GM12878 (cell line): ENCODE results near the gene DMAC1. TPM values are rescaled to one million over a fixed set of nuclear protein-coding genes. Genes with fewer than 3 reads are reported as not detected.

Experiments
- ATAC-seq: fragments of 200-7000 bp; cut with Tn5 transposase; 3 replicates; pipeline ENCODE4 v1.9.1; 2020; ENCODE audit warnings: mild to moderate bottlenecking, moderate library complexity
- BruUV-seq: library from RNA; stranded (reverse); fragments of 400-500 nt; replicated peaks from 2 replicates; lab custom pipeline; 2021; lab: Mats Ljungman, UMichigan
- CTCF ChIA-PET: fragments of 300-600 bp; sonication (Branson Sonifier 250); formaldehyde crosslinking; extraction: SDS; loops from one replicate; lab custom pipeline; 2021; ENCODE audit warnings: inconsistent platforms; lab: Yijun Ruan, JAX
- POLR2A ChIA-PET: fragments of 350-600 bp; formaldehyde crosslinking; extraction: SDS; loops from one replicate; lab custom pipeline; 2021; ENCODE audit warnings: inconsistent platforms; lab: Charles Lee
- RAD21 ChIA-PET: fragments of 300-600 bp; sonication (Branson Sonifier 250); formaldehyde crosslinking; loops from one replicate; lab custom pipeline; 2023; ENCODE audit warnings: antibody characterized with exemption; ENCODE audit not compliant: unreplicated experiment; lab: Charles Lee
- SMC1A ChIA-PET: fragments of 300-600 bp; sonication (Branson Sonifier 250); formaldehyde crosslinking; loops from one replicate; lab custom pipeline; 2023; ENCODE audit not compliant: unreplicated experiment, uncharacterized antibody; lab: Charles Lee
- DNase-seq: peaks from one replicate; pipeline ENCODE4 v3.0.0-alpha.2; 2011; ENCODE audit warnings: low read depth, low spot score
- FAIRE-seq: peaks from 3 replicates; lab custom pipeline; 2011; peaks lifted over from hg19 to GRCh38; lab: Jason Lieb, UNC
- H2AFZ ChIP-seq: 2 replicates; pipeline ENCODE4 v1.6.0; 2011; ENCODE audit warnings: low read depth, low read length, control low read depth; ENCODE audit not compliant: control insufficient read depth
- H3K27ac ChIP-seq: 2 replicates; pipeline ENCODE4 v1.5.1; 2011; ENCODE audit warnings: control low read depth; ENCODE audit not compliant: control insufficient read depth, insufficient read depth
- H3K27me3 ChIP-seq, 2 experiments: replicated peaks in 1 of 2; 2 replicates each; pipeline versions ENCODE4 v1.6.0 to v1.6.1; 2011; ENCODE audit warnings: low read length in 1 of 2; ENCODE audit not compliant: control insufficient read depth in 2 of 2, insufficient read depth in 2 of 2
- H3K36me3 ChIP-seq, 2 experiments: 2 replicates each; pipeline ENCODE4 v1.5.1; 2011; ENCODE audit warnings: low read length in 1 of 2; ENCODE audit not compliant: control insufficient read depth in 2 of 2, insufficient read depth in 2 of 2
- H3K4me1 ChIP-seq: 2 replicates; pipeline ENCODE4 v1.6.1; 2011; ENCODE audit warnings: mild to moderate bottlenecking, low read length, moderate library complexity, mixed read lengths; ENCODE audit not compliant: control insufficient read depth, insufficient read depth
- H3K4me2 ChIP-seq: 2 replicates; pipeline ENCODE4 v1.6.0; 2011; ENCODE audit warnings: control low read depth; ENCODE audit not compliant: control insufficient read depth, insufficient read depth
- H3K4me3 ChIP-seq: fragments of 200-600 bp; sonication (generic); 2 replicates; pipeline ENCODE4 v1.5.1; 2016
- H3K79me2 ChIP-seq: 2 replicates; pipeline ENCODE4 v1.6.0; 2011; ENCODE audit warnings: low read length; ENCODE audit not compliant: control insufficient read depth, insufficient read depth
- H3K9ac ChIP-seq: 2 replicates; pipeline ENCODE4 v1.8.0; 2011; ENCODE audit warnings: low read length, control low read depth, mixed read lengths; ENCODE audit not compliant: control insufficient read depth, insufficient read depth
- H3K9me3 ChIP-seq: replicated peaks from 3 replicates; pipeline ENCODE4 v1.5.1; 2011; ENCODE audit warnings: mild to moderate bottlenecking, low read length; ENCODE audit not compliant: control insufficient read depth, insufficient read depth
- H4K20me1 ChIP-seq: 2 replicates; pipeline ENCODE4 v1.6.0; 2011; ENCODE audit not compliant: control insufficient read depth, insufficient read depth
- CEBPB ChIP-seq, 2 experiments: fragments of 150-350 bp in 1 of 2; IDR thresholded peaks; 2 replicates each; pipeline ENCODE4 v1.6.1; 2012 to 2014; ENCODE audit warnings: low read depth in 2 of 2, low read length in 2 of 2, borderline replicate concordance in 1 of 2, inconsistent platforms in 1 of 2
- NBN ChIP-seq: fragments of 450-650 bp; IDR thresholded peaks from 2 replicates; pipeline ENCODE4 v1.6.1; 2016
- PKNOX1 ChIP-seq: fragments of 450-650 bp; IDR thresholded peaks from 2 replicates; pipeline ENCODE4 v1.6.1; 2016; ENCODE audit warnings: mild to moderate bottlenecking
- SPI1 ChIP-seq: IDR thresholded peaks from 2 replicates; pipeline ENCODE4 v1.6.1; 2011; ENCODE audit warnings: low read depth, mild to moderate bottlenecking, low read length, moderate library complexity, borderline replicate concordance; ENCODE audit not compliant: insufficient read depth
- YBX1 ChIP-seq: fragments of 450-650 bp; IDR thresholded peaks from 2 replicates; pipeline ENCODE4 v1.6.1; 2016; ENCODE audit warnings: antibody characterized with exemption
- WGBS: methylation state at CpG from one replicate; pipeline ENCODE4 v1.1.6; 2016; ENCODE audit warnings: low lambda C conversion rate; ENCODE audit not compliant: insufficient replicate concordance, insufficient coverage; ENCODE audit errors: missing lambda C conversion rate; 5-methylcytosine and 5-hydroxymethylcytosine counted together
- in situ Hi-C: fragments of 300-500 bp; cut with MboI; formaldehyde crosslinking; loops from 9 replicates; pipeline ENCODE4 v1.14.3; 2018; ENCODE audit warnings: mixed read lengths
- intact Hi-C: fragments of 100-400 bp; cut with micrococcal nuclease; formaldehyde crosslinking; loops from one replicate; pipeline ENCODE4 v1.14.2; 2022; ENCODE audit not compliant: unreplicated experiment
- polyA plus RNA-seq, 11 experiments: library from polyadenylated mRNA; depleted of rRNA in 4 of 11; unstranded in 6 of 11; stranded (reverse) in 5 of 11; fragments of >200 nt; fragmentation: Nextera tagmentation in 4 of 11; fragmentation: Illumina TruSeq in 1 of 11; extraction: Ambion mirVana in 4 of 11; extraction: Trizol in 1 of 11; gene quantifications; 1 replicate in 1 of 11; 2 replicates in 10 of 11; pipeline versions ENCODE4 v1.2.1 to v1.2.3, GENCODE V29; 2011 to 2016; ENCODE audit warnings: inconsistent platforms in 2 of 11, missing spikeins in 2 of 11, low read depth in 1 of 11
- total RNA-seq, 4 experiments: library from RNA; depleted of rRNA in 3 of 4; stranded (reverse); fragments of >200 nt in 3 of 4; fragmentation: Illumina TruSeq in 1 of 4; extraction: Trizol in 1 of 4; gene quantifications; 2 replicates each; pipeline versions ENCODE4 v1.2.1 to v1.2.3, GENCODE V29; 2013 to 2021

The DMAC1 gene
- total and polyA plus RNA-seq, 10 of the 15 experiments (the other 5 are each of a cell fraction or from before 2014, with no cell fraction given) = 16.0 to 123 (median 44.5) TPM

- ChIA-PET SMC1A (interaction anchor here (1.3 to 2.2 kb wide), 2 partner anchors 10 to 24 kb away, joined by 3 to 9 read pairs; no protein-coding TSS in a partner anchor), RAD21 (no interaction called here), CTCF (no interaction called here), POLR2A (no interaction called here)
- Histone ChIP-seq H3K4me1 (no peaks in the 10 kb centered on the region), H3K9ac (no peak overlapping the region), H2AFZ (no peak overlapping the region), H3K27ac (no peak overlapping the region), H3K36me3 (no peaks in the 10 kb centered on the region), H3K4me3 (no peak overlapping the region), H4K20me1 (no peaks in the 10 kb centered on the region), H3K27me3 (no peaks in the 10 kb centered on the region), H3K9me3 (no peaks in the 10 kb centered on the region), H3K4me2 (no peak overlapping the region), H3K79me2 (no peaks in the 10 kb centered on the region)
- in situ Hi-C loops = loop anchor here (5.0 to 25.0 kb wide), 4 partner anchors 48 to 1893 kb away; partner anchors contain the start of gene MLANA
- BruUV-seq = no TSS peak
- FAIRE-seq (no peak), ATAC-seq (no peak), DNase-seq (no peak)
- 69% methylated on average over 3 of the region's 3 CpGs for WGBS
- intact Hi-C loops = no loop called here
- TF ChIP-seq NBN (no peak), YBX1 (no peak), CEBPB (IDR thresholded peaks at IDR 0.05; ENCODE audit: borderline replicate concordance in 1 of 2, low read depth in 2 of 2, low read length in 2 of 2) (no peak), SPI1 (no peak), PKNOX1 (no peak)
Observed at GRCh38 chr9:7780261-7780988, 19.2 kb downstream of the DMAC1 start.
